ENCODE data around the gene DNMBP.
"Not testable (repeated sequence)": the region's sequence is repeated elsewhere in the genome, so short reads cannot be mapped to it uniquely, and the experiment has no call there.

The DNMBP gene

GRCh38 chr10:99844433-99844955, 165.3 kb downstream of the DNMBP start:
- Histone ChIP-seq H2BK15ac (ENCODE audit: low read length) (no peak overlapping the region), H3K4me2 (ENCODE audit: insufficient read depth, low read length, poor library complexity, severe bottlenecking) (no peak overlapping the region), H2BK12ac (ENCODE audit: low read length) (no peak overlapping the region), H3K4ac (ENCODE audit: low read length) (no peak overlapping the region), H4K8ac (ENCODE audit: low read depth, low read length) (no peak overlapping the region), H3K9ac (ENCODE audit: low read depth, low read length, poor library complexity) (peak overlapping the region; percentile 36), H3K14ac (ENCODE audit: low read length) (no peak overlapping the region), H3K4me1 (ENCODE audit: control insufficient read depth in 2 of 2, insufficient read depth in 1 of 2, low read depth in 1 of 2, low read length in 2 of 2) (peaks cover 0 to 3% of the 10 kb centered on the region in 2 donors), H2BK5ac (ENCODE audit: low read length) (no peak overlapping the region), H3K27ac (replicated peaks; ENCODE audit: low read length) (no peak overlapping the region), H3K27me3 (ENCODE audit: control insufficient read depth in 3 of 3, insufficient read depth in 3 of 3, low read depth in 1 of 3, low read length in 3 of 3) (no peaks in the 10 kb centered on the region), H3K9me3 (replicated peaks in 1 of 2; ENCODE audit: control insufficient read depth in 2 of 2, insufficient read depth in 1 of 2, low read depth in 1 of 2, low read length in 2 of 2) (no peaks in the 10 kb centered on the region), H4K91ac (ENCODE audit: low read depth, low read length, poor library complexity) (no peak overlapping the region), H2AFZ (ENCODE audit: low read length) (peak overlapping the region; percentile 66), H2BK120ac (ENCODE audit: low read depth, low read length) (no peak overlapping the region), H3K36me3 (replicated peaks in 1 of 2; ENCODE audit: control insufficient read depth in 2 of 2, insufficient read depth in 2 of 2, low read length in 2 of 2) (no peaks in the 10 kb centered on the region), H3K18ac (ENCODE audit: low read length) (peak overlapping the region; percentile 13), H3K4me3 (ENCODE audit: low read length in 2 of 2) (no peak overlapping the region), H3K23ac (ENCODE audit: low read depth, low read length, poor library complexity) (no peak overlapping the region), H2AK5ac (ENCODE audit: low read depth, low read length) (peak overlapping the region; percentile 26), H3K79me1 (ENCODE audit: low read depth, low read length) (no peaks in the 10 kb centered on the region)
- WGBS, 2 donors (ENCODE audit: extremely low coverage in 2 of 2, insufficient read length in 2 of 2, insufficient replicate concordance in 1 of 2): no CpG with 5 or more reads among the region's 6 CpGs
- DNase-seq (ENCODE audit: low spot score): no peak

- Histone ChIP-seq H2BK5ac (ENCODE audit: low read length) (no peak overlapping the region), H3K36me3 (replicated peaks in 1 of 2; ENCODE audit: control insufficient read depth in 2 of 2, insufficient read depth in 2 of 2, low read length in 2 of 2) (no peaks in the 10 kb centered on the region), H2BK15ac (ENCODE audit: low read length) (no peak overlapping the region), H3K9ac (ENCODE audit: low read depth, low read length, poor library complexity) (no peak overlapping the region), H2BK12ac (ENCODE audit: low read length) (no peak overlapping the region), H3K4me1 (ENCODE audit: control insufficient read depth in 2 of 2, insufficient read depth in 1 of 2, low read depth in 1 of 2, low read length in 2 of 2) (peaks cover 0 to 3% of the 10 kb centered on the region in 2 donors), H3K4me3 (ENCODE audit: low read length in 2 of 2) (no peak overlapping the region), H2BK120ac (ENCODE audit: low read depth, low read length) (no peak overlapping the region), H4K8ac (ENCODE audit: low read depth, low read length) (no peak overlapping the region), H2AK5ac (ENCODE audit: low read depth, low read length) (no peak overlapping the region), H3K79me1 (ENCODE audit: low read depth, low read length) (no peaks in the 10 kb centered on the region), H3K4me2 (ENCODE audit: insufficient read depth, low read length, poor library complexity, severe bottlenecking) (no peak overlapping the region), H3K4ac (ENCODE audit: low read length) (no peak overlapping the region), H3K18ac (ENCODE audit: low read length) (no peak overlapping the region), H3K27ac (replicated peaks; ENCODE audit: low read length) (no peak overlapping the region), H3K23ac (ENCODE audit: low read depth, low read length, poor library complexity) (no peak overlapping the region), H4K91ac (ENCODE audit: low read depth, low read length, poor library complexity) (no peak overlapping the region), H3K27me3 (ENCODE audit: control insufficient read depth in 3 of 3, insufficient read depth in 3 of 3, low read depth in 1 of 3, low read length in 3 of 3) (no peaks in the 10 kb centered on the region), H3K9me3 (replicated peaks in 1 of 2; ENCODE audit: control insufficient read depth in 2 of 2, insufficient read depth in 1 of 2, low read depth in 1 of 2, low read length in 2 of 2) (no peaks in the 10 kb centered on the region), H3K14ac (ENCODE audit: low read length) (no peak overlapping the region), H2AFZ (ENCODE audit: low read length) (no peak overlapping the region)
- DNase-seq (ENCODE audit: low spot score): no peak
- no CpG with 5 or more reads among the region's 3 CpGs for WGBS, 2 donors (ENCODE audit: extremely low coverage in 2 of 2, insufficient read length in 2 of 2, insufficient replicate concordance in 1 of 2)
Observed at GRCh38 chr10:99843310-99843709, 166.4 kb downstream of the DNMBP start.

GRCh38 chr10:99841746-99842145, 168.0 kb downstream of the DNMBP start:
- H3K27me3 ChIP-seq (ENCODE audit: control insufficient read depth in 3 of 3, insufficient read depth in 3 of 3, low read depth in 1 of 3, low read length in 3 of 3): no peaks in the 10 kb centered on the region
- no CpG with 5 or more reads among the region's 7 CpGs for WGBS, 2 donors (ENCODE audit: extremely low coverage in 2 of 2, insufficient read length in 2 of 2, insufficient replicate concordance in 1 of 2)
- H3K27ac ChIP-seq (replicated peaks; ENCODE audit: low read length): no peak overlapping the region
- no peak overlapping the region for H2AK5ac ChIP-seq (ENCODE audit: low read depth, low read length)
- no peak overlapping the region for H3K9ac ChIP-seq (ENCODE audit: low read depth, low read length, poor library complexity)
- no peak overlapping the region for H3K4me2 ChIP-seq (ENCODE audit: insufficient read depth, low read length, poor library complexity, severe bottlenecking)
- no peak overlapping the region for H2BK12ac ChIP-seq (ENCODE audit: low read length)
- no peak for DNase-seq (ENCODE audit: low spot score)
- H2AFZ ChIP-seq (ENCODE audit: low read length): no peak overlapping the region
- no peak overlapping the region for H2BK15ac ChIP-seq (ENCODE audit: low read length)
- H4K91ac ChIP-seq (ENCODE audit: low read depth, low read length, poor library complexity): no peak overlapping the region
- H3K79me1 ChIP-seq (ENCODE audit: low read depth, low read length): no peaks in the 10 kb centered on the region
- no peak overlapping the region for H2BK5ac ChIP-seq (ENCODE audit: low read length)
- H4K8ac ChIP-seq (ENCODE audit: low read depth, low read length): no peak overlapping the region
- no peaks in the 10 kb centered on the region for H3K9me3 ChIP-seq (replicated peaks in 1 of 2; ENCODE audit: control insufficient read depth in 2 of 2, insufficient read depth in 1 of 2, low read depth in 1 of 2, low read length in 2 of 2)
- H3K4me3 ChIP-seq (ENCODE audit: low read length in 2 of 2): no peak overlapping the region
- H3K4ac ChIP-seq (ENCODE audit: low read length): no peak overlapping the region
- H3K36me3 ChIP-seq (replicated peaks in 1 of 2; ENCODE audit: control insufficient read depth in 2 of 2, insufficient read depth in 2 of 2, low read length in 2 of 2): no peaks in the 10 kb centered on the region
- H3K14ac ChIP-seq (ENCODE audit: low read length): no peak overlapping the region
- peaks cover 0 to 3% of the 10 kb centered on the region in 2 donors for H3K4me1 ChIP-seq (ENCODE audit: control insufficient read depth in 2 of 2, insufficient read depth in 1 of 2, low read depth in 1 of 2, low read length in 2 of 2)
- no peak overlapping the region for H2BK120ac ChIP-seq (ENCODE audit: low read depth, low read length)
- H3K18ac ChIP-seq (ENCODE audit: low read length): no peak overlapping the region
- no peak overlapping the region for H3K23ac ChIP-seq (ENCODE audit: low read depth, low read length, poor library complexity)

- not testable (repeated sequence) for H3K18ac ChIP-seq (ENCODE audit: low read length); H3K36me3 ChIP-seq (replicated peaks in 1 of 2; ENCODE audit: control insufficient read depth in 2 of 2, insufficient read depth in 2 of 2, low read length in 2 of 2); H3K4me3 ChIP-seq (ENCODE audit: low read length in 2 of 2); H2BK15ac ChIP-seq (ENCODE audit: low read length); H2BK12ac ChIP-seq (ENCODE audit: low read length); H3K79me1 ChIP-seq (ENCODE audit: low read depth, low read length); H2BK5ac ChIP-seq (ENCODE audit: low read length); H4K91ac ChIP-seq (ENCODE audit: low read depth, low read length, poor library complexity); H3K9me3 ChIP-seq (replicated peaks in 1 of 2; ENCODE audit: control insufficient read depth in 2 of 2, insufficient read depth in 1 of 2, low read depth in 1 of 2, low read length in 2 of 2); H3K14ac ChIP-seq (ENCODE audit: low read length); H3K4ac ChIP-seq (ENCODE audit: low read length); H4K8ac ChIP-seq (ENCODE audit: low read depth, low read length); H3K27ac ChIP-seq (replicated peaks; ENCODE audit: low read length); H3K4me1 ChIP-seq (ENCODE audit: control insufficient read depth in 2 of 2, insufficient read depth in 1 of 2, low read depth in 1 of 2, low read length in 2 of 2); H2AFZ ChIP-seq (ENCODE audit: low read length); H2BK120ac ChIP-seq (ENCODE audit: low read depth, low read length); H2AK5ac ChIP-seq (ENCODE audit: low read depth, low read length); H3K23ac ChIP-seq (ENCODE audit: low read depth, low read length, poor library complexity); DNase-seq (ENCODE audit: low spot score); H3K27me3 ChIP-seq (ENCODE audit: control insufficient read depth in 3 of 3, insufficient read depth in 3 of 3, low read depth in 1 of 3, low read length in 3 of 3); H3K9ac ChIP-seq (ENCODE audit: low read depth, low read length, poor library complexity); H3K4me2 ChIP-seq (ENCODE audit: insufficient read depth, low read length, poor library complexity, severe bottlenecking)
- WGBS, 2 donors (ENCODE audit: extremely low coverage in 2 of 2, insufficient read length in 2 of 2, insufficient replicate concordance in 1 of 2): no CpG with 5 or more reads among the region's 2 CpGs
Observed at GRCh38 chr10:99840859-99841258, 168.9 kb downstream of the DNMBP start.

Data from neuronal stem cell (in vitro differentiated cells).